Mesendoderm (in vitro differentiated cells): ENCODE measurements around the gene CREB3L2.

Source experiments
- DNase-seq: peaks from one replicate; pipeline ENCODE4 v3.0.0; 2013
- H2AK5ac ChIP-seq: 2 replicates; pipeline ENCODE4 v1.6.1; 2013; ENCODE audit warnings: low read length, inconsistent platforms
- H2BK120ac ChIP-seq: 2 replicates; pipeline ENCODE4 v1.6.1; 2013; ENCODE audit warnings: low read depth, mild to moderate bottlenecking, low read length, moderate library complexity, mixed read lengths
- H2BK15ac ChIP-seq: replicated peaks from 2 replicates; pipeline ENCODE4 v1.6.1; 2013; ENCODE audit warnings: low read depth, mild to moderate bottlenecking, moderate library complexity
- H2BK5ac ChIP-seq: 2 replicates; pipeline ENCODE4 v1.6.1; 2013; ENCODE audit warnings: low read length, inconsistent platforms
- H3K18ac ChIP-seq: 2 replicates; pipeline ENCODE4 v1.6.1; 2013; ENCODE audit warnings: mild to moderate bottlenecking, low read length, mixed read lengths
- H3K23ac ChIP-seq: one replicate; pipeline ENCODE4 v1.6.1; 2013; ENCODE audit warnings: low read length
- H3K27ac ChIP-seq: 2 replicates; pipeline ENCODE4 v1.5.1; 2013; ENCODE audit warnings: low read depth, mild to moderate bottlenecking, inconsistent platforms, low read length, moderate library complexity
- H3K27me3 ChIP-seq: 2 replicates; pipeline ENCODE4 v1.6.1; 2013; ENCODE audit warnings: low read length, control low read depth, mild to moderate bottlenecking, inconsistent platforms; ENCODE audit not compliant: insufficient read depth, poor library complexity
- H3K36me3 ChIP-seq: 2 replicates; pipeline ENCODE4 v1.6.1; 2013; ENCODE audit warnings: low read length, inconsistent platforms; ENCODE audit not compliant: control insufficient read depth, insufficient read depth
- H3K4ac ChIP-seq: one replicate; pipeline ENCODE4 v1.6.1; 2013; ENCODE audit warnings: low read depth, mild to moderate bottlenecking, low read length, moderate library complexity
- H3K4me1 ChIP-seq: 2 replicates; pipeline ENCODE4 v1.6.1; 2013; ENCODE audit warnings: low read depth, low read length, inconsistent platforms; ENCODE audit not compliant: control insufficient read depth
- H3K4me2 ChIP-seq: 2 replicates; pipeline ENCODE4 v1.6.1; 2013; ENCODE audit warnings: low read length
- H3K4me3 ChIP-seq: 2 replicates; pipeline ENCODE4 v1.5.1; 2013; ENCODE audit warnings: mild to moderate bottlenecking, low read length
- H3K56ac ChIP-seq: one replicate; pipeline ENCODE4 v1.6.1; 2013; ENCODE audit warnings: low read length
- H3K79me1 ChIP-seq: 2 replicates; pipeline ENCODE4 v1.6.1; 2013; ENCODE audit warnings: low read length, inconsistent platforms
- H3K79me2 ChIP-seq: 2 replicates; pipeline ENCODE4 v1.6.1; 2013; ENCODE audit warnings: mild to moderate bottlenecking, low read length; ENCODE audit not compliant: control insufficient read depth, insufficient read depth
- H3K9ac ChIP-seq: 2 replicates; pipeline ENCODE4 v1.6.1; 2013; ENCODE audit warnings: low read length, inconsistent platforms
- H4K5ac ChIP-seq: one replicate; pipeline ENCODE4 v1.6.1; 2013; ENCODE audit warnings: low read length
- H4K8ac ChIP-seq: one replicate; pipeline ENCODE4 v1.6.1; 2013; ENCODE audit warnings: low read depth, mild to moderate bottlenecking, control low read depth, low read length, moderate library complexity
- WGBS: extraction: QIAGEN DNeasy Blood & Tissue Kit; methylation state at CpG from one replicate; pipeline ENCODE4 v1.1.7; 2013; ENCODE audit warnings: low lambda C conversion rate, missing lambda C conversion rate; ENCODE audit not compliant: insufficient coverage; ENCODE audit errors: extremely low coverage; 5-methylcytosine and 5-hydroxymethylcytosine counted together

CREB3L2 gene

GRCh38 chr7:137873979-137874777 lies 127.7 kb downstream of the CREB3L2 start:
- Histone ChIP-seq H3K79me1 (no peaks in the 10 kb centered on the region), H3K4me3 (no peak overlapping the region), H3K4me2 (no peak overlapping the region), H4K8ac (no peak overlapping the region), H3K4ac (no peak overlapping the region), H3K23ac (no peak overlapping the region), H3K56ac (no peak overlapping the region), H3K9ac (no peak overlapping the region), H2BK5ac (no peak overlapping the region), H2BK15ac (no peak overlapping the region), H3K18ac (no peak overlapping the region), H4K5ac (no peak overlapping the region), H3K4me1 (peaks cover 5% of the 10 kb centered on the region), H3K79me2 (no peaks in the 10 kb centered on the region), H2BK120ac (no peak overlapping the region), H3K27ac (no peak overlapping the region), H2AK5ac (no peak overlapping the region), H3K27me3 (no peaks in the 10 kb centered on the region), H3K36me3 (peaks cover 6% of the 10 kb centered on the region)
- WGBS: no CpG with 5 or more reads among the region's 7 CpGs
- DNase-seq: no peak

GRCh38 chr7:137873524-137873923 lies 128.4 kb downstream of the CREB3L2 start:
- H3K27me3 ChIP-seq: no peaks in the 10 kb centered on the region
- DNase-seq: no peak
- no peak overlapping the region for H3K18ac ChIP-seq
- no peak overlapping the region for H3K23ac ChIP-seq
- H3K36me3 ChIP-seq: peaks cover 6% of the 10 kb centered on the region
- 100% methylated on average over 1 of the region's 3 CpGs for WGBS
- H3K4ac ChIP-seq: no peak overlapping the region
- no peak overlapping the region for H4K8ac ChIP-seq
- H3K4me3 ChIP-seq: no peak overlapping the region
- H3K56ac ChIP-seq: no peak overlapping the region
- H3K4me2 ChIP-seq: no peak overlapping the region
- no peak overlapping the region for H2BK15ac ChIP-seq
- H3K27ac ChIP-seq: no peak overlapping the region
- no peaks in the 10 kb centered on the region for H3K79me2 ChIP-seq
- no peak overlapping the region for H2BK120ac ChIP-seq
- no peak overlapping the region for H3K9ac ChIP-seq
- H2BK5ac ChIP-seq: no peak overlapping the region
- no peak overlapping the region for H4K5ac ChIP-seq
- no peaks in the 10 kb centered on the region for H3K79me1 ChIP-seq
- H2AK5ac ChIP-seq: no peak overlapping the region
- H3K4me1 ChIP-seq: peaks cover 5% of the 10 kb centered on the region

DNA sequence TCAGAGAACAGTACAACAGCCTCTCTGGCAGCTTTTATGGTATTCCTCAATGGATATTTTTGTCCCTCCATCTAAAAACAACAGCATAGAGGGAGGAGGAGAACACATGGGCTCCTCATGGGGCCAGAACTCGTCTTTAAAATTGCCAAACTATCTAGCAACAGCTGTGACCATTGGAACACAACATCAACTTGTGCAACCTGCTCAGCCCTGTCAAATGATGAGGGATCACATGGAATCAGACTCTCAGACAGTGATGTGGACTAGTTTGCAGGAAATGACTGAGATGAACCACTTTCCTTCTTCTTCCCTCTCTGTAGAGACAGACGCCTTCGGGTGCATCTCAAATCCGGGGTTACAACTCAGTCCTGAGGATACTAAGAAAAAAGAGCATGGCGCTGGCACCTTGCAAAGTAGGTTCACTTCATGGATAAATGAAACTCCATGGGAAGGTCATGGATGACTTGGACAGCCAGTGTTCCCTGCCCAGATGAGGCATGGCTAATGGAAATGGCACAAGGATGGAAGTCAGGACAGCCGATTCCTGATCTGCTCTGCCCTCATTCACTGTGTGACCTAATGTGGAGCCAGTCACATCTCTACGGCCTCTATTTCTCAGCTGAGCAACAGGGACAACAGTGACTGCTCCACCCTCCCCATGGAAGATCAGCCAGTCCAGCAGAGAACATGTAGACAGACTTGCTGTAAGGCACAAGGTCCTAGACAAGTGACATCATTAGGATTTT lies 130.5 kb downstream of the CREB3L2 start:
- H3K79me1 ChIP-seq: no peaks in the 10 kb centered on the region
- H3K4me2 ChIP-seq: no peak overlapping the region
- no peak overlapping the region for H2BK15ac ChIP-seq
- no CpG with 5 or more reads among the region's 7 CpGs for WGBS
- no peak overlapping the region for H2BK5ac ChIP-seq
- no peak overlapping the region for H2AK5ac ChIP-seq
- H4K5ac ChIP-seq: no peak overlapping the region
- H3K27me3 ChIP-seq: no peaks in the 10 kb centered on the region
- DNase-seq: no peak
- no peak overlapping the region for H4K8ac ChIP-seq
- H3K79me2 ChIP-seq: no peaks in the 10 kb centered on the region
- H3K9ac ChIP-seq: no peak overlapping the region
- no peak overlapping the region for H3K27ac ChIP-seq
- no peak overlapping the region for H3K56ac ChIP-seq
- H3K4ac ChIP-seq: no peak overlapping the region
- no peak overlapping the region for H2BK120ac ChIP-seq
- H3K18ac ChIP-seq: no peak overlapping the region
- peaks cover 5% of the 10 kb centered on the region for H3K36me3 ChIP-seq
- no peak overlapping the region for H3K23ac ChIP-seq
- no peak overlapping the region for H3K4me3 ChIP-seq
- H3K4me1 ChIP-seq: no peaks in the 10 kb centered on the region

GRCh38 chr7:137870684-137871083 lies 131.2 kb downstream of the CREB3L2 start:
- Histone ChIP-seq H2AK5ac (no peak overlapping the region), H3K79me1 (no peaks in the 10 kb centered on the region), H3K27me3 (no peaks in the 10 kb centered on the region), H3K4ac (no peak overlapping the region), H3K4me3 (no peak overlapping the region), H3K4me2 (no peak overlapping the region), H3K27ac (no peak overlapping the region), H2BK120ac (no peak overlapping the region), H3K36me3 (peaks cover 5% of the 10 kb centered on the region), H3K4me1 (no peaks in the 10 kb centered on the region), H3K18ac (no peak overlapping the region), H3K9ac (no peak overlapping the region), H4K8ac (no peak overlapping the region), H2BK15ac (no peak overlapping the region), H3K23ac (no peak overlapping the region), H3K56ac (no peak overlapping the region), H2BK5ac (no peak overlapping the region), H3K79me2 (no peaks in the 10 kb centered on the region), H4K5ac (no peak overlapping the region)
- no peak for DNase-seq

GRCh38 chr7:137870078-137870477 lies 131.8 kb downstream of the CREB3L2 start:
- Histone ChIP-seq H3K36me3 (peaks cover 5% of the 10 kb centered on the region), H3K23ac (no peak overlapping the region), H3K27ac (no peak overlapping the region), H3K79me2 (no peaks in the 10 kb centered on the region), H2BK120ac (no peak overlapping the region), H4K5ac (no peak overlapping the region), H2BK15ac (no peak overlapping the region), H3K4me2 (no peak overlapping the region), H3K4ac (no peak overlapping the region), H3K27me3 (no peaks in the 10 kb centered on the region), H3K4me1 (no peaks in the 10 kb centered on the region), H3K9ac (no peak overlapping the region), H3K18ac (no peak overlapping the region), H3K4me3 (no peak overlapping the region), H3K56ac (no peak overlapping the region), H3K79me1 (no peaks in the 10 kb centered on the region), H2AK5ac (no peak overlapping the region), H2BK5ac (no peak overlapping the region), H4K8ac (no peak overlapping the region)
- no peak for DNase-seq
- WGBS: no CpG with 5 or more reads among the region's 1 CpG
